ENCODE data around the gene DCAF7. TPM values are rescaled to one million over a fixed set of nuclear protein-coding genes. Genes with fewer than 3 reads are reported as not detected.

The DCAF7 gene
- total RNA-seq, 2 donors from 2014 or later: 96.0 to 114 TPM

DNA sequence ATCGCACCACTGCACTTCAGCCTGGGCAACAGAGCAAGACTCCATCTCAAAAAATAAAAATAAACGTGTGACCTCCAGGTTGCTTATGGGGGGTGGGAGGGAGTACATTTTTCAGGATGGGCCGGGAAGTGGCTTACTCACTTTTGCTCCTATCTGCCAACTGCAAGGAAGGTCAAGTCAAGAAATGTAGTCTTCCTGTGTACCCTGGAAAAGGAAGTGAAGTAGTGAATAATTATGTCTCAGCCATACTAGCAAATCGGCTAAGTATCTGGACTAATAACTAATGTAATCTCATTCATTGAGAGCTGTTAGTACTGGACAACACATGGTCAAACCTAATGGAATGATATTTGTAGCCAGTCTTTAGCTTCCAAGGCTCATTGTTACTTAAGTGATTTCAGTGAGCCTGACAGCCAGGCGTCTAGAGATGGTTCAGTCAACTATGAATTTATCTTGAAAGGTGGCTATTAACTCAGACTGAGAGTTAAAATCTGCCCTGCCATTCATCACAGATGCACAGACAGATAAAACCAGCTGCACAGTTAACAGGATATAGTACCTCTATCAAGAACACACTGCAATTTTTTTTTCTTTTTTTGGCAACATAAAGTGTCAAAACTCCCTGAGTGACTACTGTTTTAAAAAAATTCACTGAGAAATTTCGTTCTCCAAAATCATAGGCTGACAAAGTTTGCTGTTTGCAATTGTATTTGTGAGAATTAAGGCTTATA, 46.7 kb downstream of the DCAF7 start:
- peaks cover 6% of the 10 kb centered on the region for H3K36me3 ChIP-seq (ENCODE audit: control insufficient read depth, insufficient read depth, low read length)
- no peak overlapping the region for H3K4me3 Mint-ChIP-seq
- no peak overlapping the region for H3K27ac ChIP-seq (ENCODE audit: low read depth, low read length)
- no peaks in the 10 kb centered on the region for H3K4me1 ChIP-seq (ENCODE audit: control insufficient read depth, insufficient read depth, low read length)
- H3K27ac Mint-ChIP-seq: no peak overlapping the region
- no peak overlapping the region for H3K4me3 ChIP-seq (ENCODE audit: low read length)
- DNase-seq: no peak
- H3K27me3 ChIP-seq (ENCODE audit: control insufficient read depth, insufficient read depth, low read length, poor library complexity, severe bottlenecking): no peaks in the 10 kb centered on the region
- no peaks in the 10 kb centered on the region for H3K9me3 ChIP-seq (ENCODE audit: control insufficient read depth, low read length)
- H3K36me3 Mint-ChIP-seq (ENCODE audit: low read depth): peaks cover 7% of the 10 kb centered on the region
- TF ChIP-seq, protein P1, sequence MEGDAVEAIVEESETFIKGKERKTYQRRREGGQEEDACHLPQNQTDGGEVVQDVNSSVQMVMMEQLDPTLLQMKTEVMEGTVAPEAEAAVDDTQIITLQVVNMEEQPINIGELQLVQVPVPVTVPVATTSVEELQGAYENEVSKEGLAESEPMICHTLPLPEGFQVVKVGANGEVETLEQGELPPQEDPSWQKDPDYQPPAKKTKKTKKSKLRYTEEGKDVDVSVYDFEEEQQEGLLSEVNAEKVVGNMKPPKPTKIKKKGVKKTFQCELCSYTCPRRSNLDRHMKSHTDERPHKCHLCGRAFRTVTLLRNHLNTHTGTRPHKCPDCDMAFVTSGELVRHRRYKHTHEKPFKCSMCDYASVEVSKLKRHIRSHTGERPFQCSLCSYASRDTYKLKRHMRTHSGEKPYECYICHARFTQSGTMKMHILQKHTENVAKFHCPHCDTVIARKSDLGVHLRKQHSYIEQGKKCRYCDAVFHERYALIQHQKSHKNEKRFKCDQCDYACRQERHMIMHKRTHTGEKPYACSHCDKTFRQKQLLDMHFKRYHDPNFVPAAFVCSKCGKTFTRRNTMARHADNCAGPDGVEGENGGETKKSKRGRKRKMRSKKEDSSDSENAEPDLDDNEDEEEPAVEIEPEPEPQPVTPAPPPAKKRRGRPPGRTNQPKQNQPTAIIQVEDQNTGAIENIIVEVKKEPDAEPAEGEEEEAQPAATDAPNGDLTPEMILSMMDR (conservative IDR thresholded peaks at IDR 0.05): no peak
- H3K9ac ChIP-seq (ENCODE audit: extremely low read depth, low read length, poor library complexity, severe bottlenecking): no peak overlapping the region
- H3K9me3 Mint-ChIP-seq: no peaks in the 10 kb centered on the region
- no peaks in the 10 kb centered on the region for H3K27me3 Mint-ChIP-seq (ENCODE audit: insufficient read depth)
- 82 to 88% methylated on average over 4 to 6 of the region's 6 CpGs for WGBS, 2 experiments (ENCODE audit: insufficient coverage in 1 of 2, insufficient read length in 1 of 2)
- peaks cover 12% of the 10 kb centered on the region for H3K4me1 Mint-ChIP-seq

DNA sequence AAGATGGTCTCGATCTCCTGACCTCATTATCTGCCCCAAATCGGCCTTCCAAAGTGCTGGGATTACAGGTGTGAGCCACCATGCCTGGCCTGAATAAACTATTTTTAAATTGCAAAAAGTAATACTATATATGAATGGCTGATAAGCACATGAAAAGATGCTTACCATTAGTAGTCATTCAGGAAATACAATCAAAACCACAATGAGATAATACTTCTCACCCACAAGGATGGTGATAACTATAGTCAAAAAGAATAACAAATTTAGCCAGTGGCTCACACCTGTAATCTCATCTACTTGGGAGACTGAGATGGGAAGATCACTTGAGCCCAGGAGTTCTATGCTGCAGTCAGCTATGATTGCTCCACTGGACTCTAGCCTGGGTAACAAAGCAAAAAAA, 48.0 kb downstream of the DCAF7 start:
- H3K27ac Mint-ChIP-seq: no peak overlapping the region
- 88 to 100% methylated on average over 2 of the region's 2 CpGs for WGBS, 2 experiments (ENCODE audit: insufficient coverage in 1 of 2, insufficient read length in 1 of 2)
- TF ChIP-seq, protein P1 (conservative IDR thresholded peaks at IDR 0.05): no peak
- no peaks in the 10 kb centered on the region for H3K9me3 Mint-ChIP-seq
- peaks cover 12% of the 10 kb centered on the region for H3K4me1 Mint-ChIP-seq
- DNase-seq: no peak
- Histone ChIP-seq H3K27ac (ENCODE audit: low read depth, low read length) (no peak overlapping the region), H3K4me1 (ENCODE audit: control insufficient read depth, insufficient read depth, low read length) (no peaks in the 10 kb centered on the region), H3K9ac (ENCODE audit: extremely low read depth, low read length, poor library complexity, severe bottlenecking) (no peak overlapping the region), H3K27me3 (ENCODE audit: control insufficient read depth, insufficient read depth, low read length, poor library complexity, severe bottlenecking) (no peaks in the 10 kb centered on the region), H3K36me3 (ENCODE audit: control insufficient read depth, insufficient read depth, low read length) (peaks cover 6% of the 10 kb centered on the region), H3K9me3 (ENCODE audit: control insufficient read depth, low read length) (no peaks in the 10 kb centered on the region), H3K4me3 (ENCODE audit: low read length) (no peak overlapping the region)
- H3K27me3 Mint-ChIP-seq (ENCODE audit: insufficient read depth): no peaks in the 10 kb centered on the region
- H3K36me3 Mint-ChIP-seq (ENCODE audit: low read depth): peaks cover 2% of the 10 kb centered on the region
- H3K4me3 Mint-ChIP-seq: no peak overlapping the region

DNA sequence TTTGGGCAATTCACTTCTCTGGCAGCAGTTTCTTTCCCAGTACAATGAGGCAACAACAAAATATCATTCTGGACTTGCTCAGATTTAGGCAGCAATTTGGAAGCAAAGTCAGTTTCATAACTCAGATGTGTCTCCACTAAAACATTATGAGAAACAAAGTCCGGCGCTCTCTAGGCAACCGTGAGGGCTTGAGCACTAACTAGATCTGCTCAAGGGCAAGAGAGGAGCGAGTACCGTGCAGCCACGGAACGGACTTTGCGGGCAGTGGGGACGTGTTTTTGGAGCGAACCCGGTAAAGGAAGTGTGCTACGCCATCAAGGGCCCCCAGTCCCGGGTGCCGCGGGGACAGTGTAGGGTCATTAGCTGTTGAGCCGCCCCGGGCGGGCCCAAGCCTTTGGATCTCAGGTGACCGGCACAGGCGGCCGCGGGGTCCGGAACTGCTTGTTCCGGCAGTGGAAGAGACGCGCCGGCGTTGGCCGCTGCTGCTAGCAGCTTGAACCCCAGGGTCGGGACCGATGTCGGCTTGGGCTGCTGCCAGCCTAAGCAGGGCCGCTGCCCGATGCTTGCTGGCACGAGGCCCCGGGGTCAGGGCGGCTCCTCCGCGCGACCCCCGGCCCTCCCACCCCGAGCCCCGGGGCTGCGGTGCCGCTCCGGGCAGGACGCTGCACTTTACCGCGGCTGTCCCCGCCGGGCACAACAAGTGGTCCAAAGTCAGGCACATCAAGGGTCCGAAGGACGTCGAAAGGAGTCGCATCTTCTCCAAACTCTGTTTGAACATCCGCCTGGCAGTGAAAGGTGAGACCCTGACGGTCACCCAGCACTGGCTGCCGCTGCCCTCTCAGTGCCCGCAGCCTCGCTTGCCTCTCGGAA, 50.5 kb downstream of the DCAF7 start, which contains the start of gene TACO1:
TACO1 (plus strand) TSS at position 327 of the 870 bp plus-strand sequence; CDS start at position 516, 189 bp downstream.
- WGBS, 2 experiments (ENCODE audit: insufficient coverage in 1 of 2, insufficient read length in 1 of 2): 1 to 2% methylated on average over 16 to 61 of the region's 61 CpGs
- no peak within 1 kb of the TSS for H3K27ac ChIP-seq (ENCODE audit: low read depth, low read length)
- H3K27me3 Mint-ChIP-seq (ENCODE audit: insufficient read depth): no peaks in the 10 kb centered on the region

More for the DNA sequence above, 50.5 kb downstream of the DCAF7 start, which contains the start of gene TACO1:
- TF ChIP-seq, protein P1 (conservative IDR thresholded peaks at IDR 0.05): no peak
- Histone ChIP-seq H3K9me3 (ENCODE audit: control insufficient read depth, low read length) (no peaks in the 10 kb centered on the region), H3K4me1 (ENCODE audit: control insufficient read depth, insufficient read depth, low read length) (no peaks in the 10 kb centered on the region), H3K36me3 (ENCODE audit: control insufficient read depth, insufficient read depth, low read length) (peaks cover 17% of the 10 kb centered on the region), H3K9ac (ENCODE audit: extremely low read depth, low read length, poor library complexity, severe bottlenecking) (peak within 1 kb of the TSS; percentile 83), H3K4me3 (ENCODE audit: low read length) (peak within 1 kb of the TSS; percentile 86), H3K27me3 (ENCODE audit: control insufficient read depth, insufficient read depth, low read length, poor library complexity, severe bottlenecking) (no peaks in the 10 kb centered on the region)
- Mint-ChIP-seq H3K4me3 (peak within 1 kb of the TSS; percentile 75), H3K27ac (peak within 1 kb of the TSS; percentile 93), H3K9me3 (no peaks in the 10 kb centered on the region), H3K4me1 (peaks cover 12% of the 10 kb centered on the region), H3K36me3 (ENCODE audit: low read depth) (peaks cover 15% of the 10 kb centered on the region)
- peak; percentile 97 for DNase-seq
